Left ventricle myocardium superior (tissue), 1 donor: ENCODE results near the gene AP4M1. TPM values are rescaled to one million over a fixed set of nuclear protein-coding genes. Genes with fewer than 3 reads are reported as not detected.

Experiments used
- ATAC-seq: fragments of 200-7000 bp; cut with Tn5 transposase; one replicate; pipeline ENCODE4 v1.9.1; 2020; ENCODE audit warnings: mild to moderate bottlenecking, moderate library complexity
- DNase-seq: peaks from one replicate; pipeline ENCODE4 v3.0.0-alpha.2; 2020
- intact Hi-C: fragments of 100-400 bp; cut with micrococcal nuclease; formaldehyde crosslinking; loops from one replicate; pipeline ENCODE4 v1.11.0; 2022
- microRNA-seq: library from miRNA; unstranded; fragments of <30 nt; microRNA quantifications from one replicate; pipeline ENCODE4 v1.2.0, GENCODE V29; 2020; ENCODE audit warnings: borderline number of aligned reads
- total RNA-seq: library from RNA; stranded (reverse); fragmentation: NEBNext Ultra II Directional; extraction: Animal tissue kit (Norgen Biotek cat#: 25700); gene quantifications from one replicate; pipeline ENCODE4 v1.2.1, GENCODE V29; 2021
- donor health status: DM: no; HTN: yes; CAD: no; lungs with severe emphysema.

Gene AP4M1
- total RNA-seq, 1 donor from 2014 or later: 15.3 TPM

GRCh38 chr7:100152937-100153666 is 51.7 kb downstream of the AP4M1 start:
- ATAC-seq: no peak
- intact Hi-C loops: no loop called here
- peak; percentile 14 for DNase-seq

GRCh38 chr7:100153708-100154535 is 52.5 kb downstream of the AP4M1 start:
- ATAC-seq (no peak), DNase-seq (peak; percentile 18)
- intact Hi-C loops: no loop called here

GRCh38 chr7:100154651-100155491 is 53.4 kb downstream of the AP4M1 start:
- ATAC-seq (no peak), DNase-seq (peak; percentile 30)
- intact Hi-C loops: no loop called here

GRCh38 chr7:100155553-100156317 is 54.3 kb downstream of the AP4M1 start:
- ATAC-seq (no peak), DNase-seq (peak; percentile 20)
- intact Hi-C loops: no loop called here

- ATAC-seq: no peak
- peak; percentile 29 for DNase-seq
- intact Hi-C loops: no loop called here
Measured at GRCh38 chr7:100156331-100157068, 55.1 kb downstream of the AP4M1 start.

- ATAC-seq (no peak), DNase-seq (no peak)
- intact Hi-C loops: no loop called here
Measured at GRCh38 chr7:100157069-100157333, 55.6 kb downstream of the AP4M1 start.

GRCh38 chr7:100157334-100158228 is 56.1 kb downstream of the AP4M1 start:
- DNase-seq (peak; percentile 41), ATAC-seq (peak; percentile 11)
- intact Hi-C loops: no loop called here

Small RNA genes lying within 50 kb of the gene (microRNA-seq; reads per million reads assigned to microRNA genes)
- gene MIR106B (1,238 reads per million, percentile 79 among the genes with 10 or more reads in this experiment), gene MIR25 (155 reads per million, percentile 47 among the genes with 10 or more reads in this experiment), gene MIR4658 (not detected), gene MIR93 (1,906 reads per million, percentile 84 among the genes with 10 or more reads in this experiment)

Other genes starting within 250 kb of the AP4M1 start
- not detected for gene OR2AE1, start 224.6 kb upstream of the AP4M1 start, total RNA-seq
- gene TRIM4, start 182.1 kb upstream of the AP4M1 start, total RNA-seq: 7.1 TPM
- gene GJC3, start 172.0 kb upstream of the AP4M1 start, total RNA-seq: 0.30 TPM
- 70.9 TPM for gene AZGP1, start 125.6 kb upstream of the AP4M1 start, total RNA-seq
- 33.3 TPM for gene ZKSCAN1, start 86.0 kb upstream of the AP4M1 start, total RNA-seq
- 7.7 TPM for gene ZSCAN21, start 51.9 kb upstream of the AP4M1 start, total RNA-seq
- 15.6 TPM for gene ZNF3, start 19.9 kb upstream of the AP4M1 start, total RNA-seq
- gene COPS6, start 12.7 kb upstream of the AP4M1 start, total RNA-seq: 126 TPM
- 23.9 TPM for gene MCM7, start 246 bp upstream of the AP4M1 start, total RNA-seq
- 31.9 TPM for gene TAF6, start 17.7 kb downstream of the AP4M1 start, total RNA-seq
- gene CNPY4, start 18.0 kb downstream of the AP4M1 start, total RNA-seq: 10.8 TPM
- gene MBLAC1, start 25.3 kb downstream of the AP4M1 start, total RNA-seq: 2.8 TPM
- 104 TPM for gene LAMTOR4, start 47.3 kb downstream of the AP4M1 start, total RNA-seq
- gene TRAPPC14, start 57.1 kb downstream of the AP4M1 start, total RNA-seq: 6.8 TPM
- 2.0 TPM for gene GAL3ST4, start 67.0 kb downstream of the AP4M1 start, total RNA-seq
- 0.35 TPM for gene GPC2, start 75.7 kb downstream of the AP4M1 start, total RNA-seq
- 0.74 TPM for gene STAG3, start 76.3 kb downstream of the AP4M1 start, total RNA-seq
- gene PVRIG, start 118.3 kb downstream of the AP4M1 start, total RNA-seq: not detected
- gene SPDYE3, start 206.1 kb downstream of the AP4M1 start, total RNA-seq: not detected